ENCODE data around the gene ITPR2.
"Not testable (repeated sequence)": the region's sequence is repeated elsewhere in the genome, so short reads cannot be mapped to it uniquely, and the experiment has no call there.

ITPR2 gene

DNA sequence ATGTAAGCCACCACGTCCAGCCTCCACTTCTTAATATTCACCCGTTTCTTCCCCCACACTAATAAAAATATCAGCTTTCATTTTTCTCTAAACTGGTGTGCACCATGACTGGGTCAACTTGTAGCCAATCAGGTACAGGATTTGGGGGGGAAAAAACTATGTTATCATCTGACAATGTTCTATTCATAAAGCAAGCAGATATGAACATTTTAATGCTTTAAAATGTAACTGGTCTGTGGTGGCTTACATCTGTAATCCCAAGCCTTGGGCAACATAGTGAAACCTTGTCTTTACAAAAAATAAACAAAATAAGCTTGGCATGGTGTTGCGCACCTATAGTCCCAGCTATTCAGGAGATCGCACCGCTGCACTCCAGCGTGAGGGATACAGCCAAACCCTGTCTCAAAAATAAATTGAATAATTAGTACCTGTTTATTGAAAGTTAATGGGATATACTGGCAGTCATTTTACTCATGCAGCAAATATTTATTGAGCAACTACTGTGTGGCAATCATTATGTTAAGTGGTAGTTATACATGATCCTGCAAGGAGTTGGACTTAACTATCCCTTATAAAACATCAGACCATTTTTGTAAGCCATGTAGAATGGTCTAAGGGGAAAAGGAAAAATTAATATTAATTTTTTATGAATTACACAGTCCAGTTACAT lies 15.3 kb upstream of the ITPR2 start:
- DNase-seq (ENCODE audit: low read depth) = no peak

DNA sequence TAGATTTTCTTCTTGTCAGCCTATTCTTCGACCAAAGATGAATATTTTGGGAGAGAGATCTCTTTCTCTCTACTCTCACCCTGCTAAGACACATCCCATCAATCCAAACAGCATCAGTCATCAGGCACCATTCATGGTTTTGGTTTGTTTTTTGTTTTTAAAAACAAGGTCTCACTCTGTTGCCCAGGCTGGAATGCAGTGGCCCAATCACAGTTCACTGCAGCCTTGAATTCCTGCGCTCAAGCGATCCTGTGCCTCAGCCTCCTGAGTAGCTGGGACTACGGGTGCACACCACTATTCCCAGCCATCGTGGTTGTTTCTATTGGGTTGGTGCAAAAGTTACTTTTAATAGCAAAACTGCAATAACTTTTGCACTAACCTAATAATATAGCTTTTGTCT lies 14.4 kb upstream of the ITPR2 start:
- no peak for DNase-seq (ENCODE audit: low read depth)

DNA sequence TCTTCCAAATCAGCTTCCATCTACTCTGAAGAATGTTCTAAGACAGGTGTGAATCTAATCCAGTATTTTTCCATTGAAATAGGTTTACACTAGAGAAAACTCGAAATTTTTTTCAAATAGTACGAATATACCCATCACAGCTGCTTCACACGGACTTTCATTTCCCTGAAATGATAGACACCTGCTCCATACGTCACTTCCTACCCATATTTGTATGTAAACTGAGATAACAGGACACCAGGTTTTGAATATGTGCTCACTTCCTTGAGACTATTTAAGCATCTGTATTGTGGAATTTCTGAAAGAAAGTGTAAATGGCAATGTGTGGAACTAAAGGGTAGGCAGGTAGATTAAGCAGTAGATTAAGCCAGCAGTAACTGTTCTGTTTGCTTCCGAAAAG lies 13.4 kb upstream of the ITPR2 start:
- no peak for DNase-seq (ENCODE audit: low read depth)

- no peak for DNase-seq (ENCODE audit: low read depth)
These were observed 13.0 kb upstream of the ITPR2 start for GRCh38 chr12:26845984-26846383.

- peak; percentile 11 for DNase-seq (ENCODE audit: low read depth)
These were observed 12.2 kb upstream of the ITPR2 start for GRCh38 chr12:26845057-26845666.

DNA sequence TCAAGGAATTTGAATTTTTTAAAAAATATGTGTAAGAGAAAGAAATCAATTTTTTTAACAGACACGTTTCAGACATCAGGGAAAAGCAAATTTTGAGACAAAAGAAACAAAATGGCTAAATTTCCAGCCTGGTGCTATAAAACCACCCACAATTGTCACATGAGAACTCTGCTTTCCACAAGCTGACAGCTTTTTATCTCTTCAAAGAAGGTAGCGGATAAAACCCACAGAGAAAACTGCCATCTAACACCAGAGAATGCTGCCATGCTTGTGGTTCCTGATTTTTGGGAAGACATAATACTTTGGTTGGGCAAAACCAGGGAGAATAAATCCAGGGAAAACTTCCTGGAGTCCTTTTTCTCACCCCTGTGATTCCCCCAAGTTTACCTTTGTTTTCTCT lies 10.3 kb upstream of the ITPR2 start:
- no peak for DNase-seq (ENCODE audit: low read depth)

GRCh38 chr12:26841085-26841484 lies 8.1 kb upstream of the ITPR2 start:
- DNase-seq (ENCODE audit: low read depth) = no peak

DNA sequence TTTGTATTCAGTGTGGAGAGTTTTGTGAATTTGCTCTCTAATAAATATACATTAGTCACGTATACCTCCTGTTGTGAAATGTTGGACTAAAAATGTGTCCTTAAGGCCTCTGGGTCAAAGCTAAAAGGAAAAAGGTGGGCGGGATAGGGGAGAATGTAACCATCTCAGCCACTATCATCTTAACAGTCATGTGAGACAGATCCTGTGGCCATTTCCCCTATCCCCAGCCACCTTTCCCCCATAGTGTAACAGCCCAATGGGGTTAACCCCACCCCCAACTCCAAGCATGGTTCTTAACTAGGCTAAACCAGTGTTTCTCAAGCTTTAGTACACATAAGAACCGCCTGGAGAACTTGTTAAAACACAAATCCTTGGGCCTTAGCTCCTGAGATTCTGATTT lies 6.5 kb upstream of the ITPR2 start:
- no peak for DNase-seq (ENCODE audit: low read depth)

DNA sequence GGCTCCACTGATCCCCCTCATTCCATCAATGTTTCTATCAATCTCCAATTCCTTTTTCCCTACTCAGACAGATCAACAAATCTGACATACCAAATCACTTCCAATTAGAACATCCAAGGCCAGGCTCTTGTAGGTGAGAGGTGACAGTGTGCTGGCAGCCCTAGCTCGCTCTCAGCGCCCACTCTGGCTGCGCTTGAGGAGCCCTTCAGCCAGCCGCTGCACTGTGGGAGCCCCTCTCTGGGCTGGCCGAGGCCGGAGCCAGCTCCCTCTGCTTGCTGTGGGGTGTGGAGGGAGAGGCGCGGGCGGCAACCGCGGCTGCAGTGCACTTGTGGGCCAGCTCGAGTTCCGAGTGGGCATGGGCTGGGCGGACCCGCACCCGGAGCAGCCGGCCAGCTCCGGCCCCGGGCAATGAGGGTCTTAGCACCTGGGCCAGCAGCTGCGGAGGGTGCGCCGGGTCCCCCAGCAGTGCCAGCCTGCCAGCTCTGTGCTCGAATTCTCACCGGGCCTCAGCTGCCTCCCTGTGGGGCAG lies 6.0 kb upstream of the ITPR2 start:
- DNase-seq (ENCODE audit: low read depth) = no peak

GRCh38 chr12:26836201-26836600 lies 3.2 kb upstream of the ITPR2 start:
- no peak for DNase-seq (ENCODE audit: low read depth)

DNA sequence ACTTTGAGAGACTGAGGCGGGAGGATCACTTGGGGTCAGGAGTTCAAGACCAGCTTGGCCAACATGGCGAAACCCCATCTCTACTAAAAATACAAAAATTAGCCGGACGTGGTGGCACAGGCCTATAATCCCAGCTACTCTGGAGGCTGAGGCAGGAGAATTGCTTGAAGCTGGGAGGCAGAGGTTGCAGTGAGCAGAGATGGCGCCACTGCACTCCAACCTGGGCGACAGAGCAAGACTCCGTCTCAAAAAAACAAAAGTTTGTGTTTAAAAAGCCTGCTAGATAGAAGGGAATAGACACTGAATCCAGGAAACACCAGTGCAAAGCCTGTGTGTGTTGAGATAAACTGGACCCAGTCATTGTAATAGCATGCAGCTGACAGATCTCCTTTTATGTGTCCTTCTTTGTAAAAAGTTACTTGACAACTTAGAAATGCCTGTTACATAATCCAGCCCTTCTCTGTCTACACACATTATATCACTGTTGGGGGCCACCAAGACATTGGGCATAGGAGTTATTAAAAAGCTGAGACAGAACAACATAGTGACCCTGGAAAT lies 1.6 kb upstream of the ITPR2 start:
- DNase-seq (ENCODE audit: low read depth) = not testable (repeated sequence)

GRCh38 chr12:26833743-26834490 lies 923 bp upstream of the ITPR2 start:
- peak; percentile 18 for DNase-seq (ENCODE audit: low read depth)

GRCh38 chr12:26831951-26832821 lies 808 bp downstream of the ITPR2 start:
- DNase-seq (ENCODE audit: low read depth) = peak; percentile 50

DNA sequence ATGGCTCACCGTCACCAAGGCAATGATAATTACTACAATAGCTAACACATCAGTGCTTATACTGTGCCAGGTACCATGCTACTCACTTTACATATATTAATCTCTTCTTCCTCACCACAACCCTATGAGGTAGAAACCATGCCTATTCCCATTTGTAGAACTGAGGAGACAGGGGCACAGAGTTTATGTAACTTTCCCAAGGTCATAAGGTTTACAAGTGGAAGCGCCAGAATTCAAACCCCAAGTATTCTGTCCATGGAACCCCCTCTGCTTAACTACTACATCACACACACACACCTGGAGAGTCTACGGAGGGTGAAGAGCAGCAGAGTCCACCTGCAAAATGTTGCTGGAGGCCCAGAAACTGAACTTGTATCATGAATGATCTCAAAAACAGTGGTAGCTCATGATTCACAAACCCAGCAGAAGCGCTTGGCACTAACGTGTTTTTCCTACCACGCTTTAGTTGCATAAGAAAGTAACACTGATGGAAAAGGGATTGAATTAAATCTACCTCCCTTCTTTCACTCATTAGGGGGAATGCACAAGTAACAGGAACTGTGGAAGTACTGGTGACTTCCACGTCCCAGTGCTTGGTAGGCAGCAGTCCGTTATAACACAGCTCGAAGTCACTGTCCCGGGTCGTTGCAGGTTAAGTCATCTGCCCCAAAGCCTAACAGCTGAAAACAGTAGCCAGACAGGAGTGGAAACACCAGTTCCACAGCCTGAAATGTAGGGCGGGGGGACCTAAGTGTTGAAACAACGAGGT lies 2.0 kb downstream of the ITPR2 start:
- no peak for DNase-seq (ENCODE audit: low read depth)

DNA sequence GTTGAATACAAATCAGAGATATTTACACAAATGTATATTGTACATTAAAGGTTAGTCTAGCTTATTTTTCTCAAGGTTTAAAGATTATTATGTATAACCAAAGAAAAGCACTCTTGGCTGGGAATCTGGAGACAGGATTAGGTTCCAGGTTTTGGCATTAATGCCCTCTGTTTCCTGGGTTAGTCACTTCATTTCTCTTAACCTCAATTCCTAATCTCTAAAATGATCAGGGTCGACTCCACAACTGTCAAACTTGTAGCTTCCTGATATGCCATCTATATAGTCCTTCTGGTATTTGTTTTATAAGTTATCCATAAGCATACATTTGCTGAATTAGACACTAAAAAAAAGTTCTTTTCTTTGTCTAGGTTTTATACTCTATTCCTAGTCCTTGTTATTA lies 2.6 kb downstream of the ITPR2 start:
- no peak for DNase-seq (ENCODE audit: low read depth)

DNA sequence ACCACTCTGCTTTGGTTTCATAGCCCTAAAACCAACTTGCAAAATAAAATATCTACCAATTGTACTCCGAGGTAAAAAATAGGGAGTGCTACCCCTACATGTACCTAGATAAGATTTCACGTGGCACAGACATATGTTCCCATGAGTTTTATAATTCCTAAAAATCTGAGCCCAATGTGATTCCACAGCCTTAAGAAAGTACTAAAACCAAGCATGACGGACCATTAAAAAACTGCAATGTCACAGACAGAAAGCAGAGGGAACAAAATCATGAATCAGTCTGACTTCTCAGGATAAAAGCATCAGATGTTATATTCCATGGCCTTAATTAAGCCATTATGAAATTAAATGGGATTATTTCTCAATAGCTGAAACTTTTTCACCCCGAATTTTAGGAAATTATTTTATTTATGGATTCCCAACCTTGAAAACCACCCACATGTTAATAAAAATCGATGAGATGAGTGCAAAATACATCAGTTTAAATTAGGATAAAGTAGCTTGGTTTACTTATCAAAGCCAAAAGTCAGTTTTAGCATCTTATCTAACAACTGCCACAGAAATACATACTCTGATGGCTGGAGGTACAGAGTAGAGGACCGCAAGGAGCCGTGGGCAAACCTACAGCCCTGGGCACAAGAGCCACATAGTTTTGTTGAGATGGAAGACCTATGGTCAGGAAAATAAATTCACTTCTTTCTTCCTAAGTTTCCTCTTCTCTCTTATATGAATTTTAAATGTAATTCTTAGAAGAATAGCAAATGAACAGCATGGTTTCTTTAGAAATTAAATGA lies 4.5 kb downstream of the ITPR2 start:
- DNase-seq (ENCODE audit: low read depth) = no peak

DNA sequence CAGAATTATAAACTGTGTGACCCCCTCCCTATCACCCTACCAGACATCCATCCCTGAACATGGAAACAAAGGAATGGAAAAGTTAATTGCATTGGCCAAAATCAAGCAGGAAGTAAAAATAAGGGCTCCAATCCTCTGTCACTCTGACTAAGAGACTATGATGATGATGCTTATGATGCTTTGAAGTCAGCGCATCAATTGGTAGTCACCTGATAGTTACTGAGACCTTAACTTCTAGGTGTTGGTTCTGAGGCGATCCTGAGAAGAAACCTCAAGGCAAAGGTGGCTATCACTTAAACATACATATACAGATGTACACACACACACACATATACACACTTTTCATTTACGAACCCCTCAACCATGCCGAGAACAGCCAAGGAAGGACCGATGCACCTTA lies 6.6 kb downstream of the ITPR2 start:
- no peak for DNase-seq (ENCODE audit: low read depth)

GRCh38 chr12:26825459-26826016 lies 7.5 kb downstream of the ITPR2 start:
- no peak for DNase-seq (ENCODE audit: low read depth)

GRCh38 chr12:26823390-26823789 lies 9.6 kb downstream of the ITPR2 start:
- DNase-seq (ENCODE audit: low read depth) = no peak

DNA sequence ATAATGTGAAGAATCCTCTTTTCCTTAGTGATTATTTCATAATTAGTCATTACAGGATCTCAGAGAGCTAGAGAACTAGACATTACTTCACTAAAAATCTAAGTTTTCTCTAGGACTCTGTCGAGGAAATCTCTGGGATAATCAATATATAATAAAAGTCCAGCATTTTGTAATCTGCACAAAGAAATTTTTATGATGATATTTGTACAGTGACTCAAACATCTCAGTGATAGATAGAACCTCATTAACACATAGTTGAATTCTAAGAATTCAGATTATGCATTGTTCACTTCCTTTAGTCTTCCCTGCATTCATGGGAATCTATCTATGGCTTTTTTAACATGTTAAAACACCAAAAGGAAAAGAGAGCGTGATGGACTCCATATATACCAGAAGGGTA lies 11.0 kb downstream of the ITPR2 start:
- no peak for DNase-seq (ENCODE audit: low read depth)

All from activated T-cell treated with anti-CD3 and anti-CD28 coated beads for 1 hour (primary cell).